Measurements from ENCODE around the gene HBS1L.

The HBS1L gene

GRCh38 chr6:134938896-134939295 is 115.7 kb downstream of the HBS1L start:
- no peak overlapping the region for H2BK120ac ChIP-seq (ENCODE audit: insufficient read depth, low read length, poor library complexity)
- DNase-seq, result no peak
- H3K27ac ChIP-seq (ENCODE audit: low read depth, low read length), result no peak overlapping the region
- no peak overlapping the region for H2BK5ac ChIP-seq (ENCODE audit: low read depth, low read length, poor library complexity)
- H3K79me1 ChIP-seq (ENCODE audit: low read length), result no peaks in the 10 kb centered on the region
- H3K4me3 ChIP-seq (ENCODE audit: low read depth, low read length), result no peak overlapping the region
- no peak overlapping the region for H4K12ac ChIP-seq (ENCODE audit: low read depth, low read length)
- H3K27me3 ChIP-seq (ENCODE audit: insufficient read depth, low read length), result no peaks in the 10 kb centered on the region
- H3K79me2 ChIP-seq (ENCODE audit: control insufficient read depth, insufficient read depth, low read length, poor library complexity), result no peaks in the 10 kb centered on the region
- H3K14ac ChIP-seq (ENCODE audit: low read length), result no peak overlapping the region
- no peak overlapping the region for H4K91ac ChIP-seq (ENCODE audit: low read depth, low read length)
- no peak overlapping the region for H3K4ac ChIP-seq (ENCODE audit: low read depth, low read length)
- peaks cover 0 to 4% of the 10 kb centered on the region in 2 experiments for H3K4me1 ChIP-seq (ENCODE audit: control insufficient read depth in 1 of 2, insufficient read depth in 2 of 2, low read length in 2 of 2)
- no peak overlapping the region for H2AFZ ChIP-seq (ENCODE audit: insufficient read depth, low read length, poor library complexity)
- no peak overlapping the region for H4K8ac ChIP-seq (ENCODE audit: low read depth, low read length)
- H3K23ac ChIP-seq (ENCODE audit: low read length), result no peak overlapping the region
- no peak overlapping the region for H3K9ac ChIP-seq (ENCODE audit: low read length)
- no CpG with 5 or more reads among the region's 5 CpGs for WGBS (ENCODE audit: extremely low coverage, insufficient coverage, insufficient read length)
- no peak overlapping the region for H3K18ac ChIP-seq (ENCODE audit: low read length)
- H3K4me2 ChIP-seq (ENCODE audit: low read length), result no peak overlapping the region
- no peak overlapping the region for H2BK12ac ChIP-seq (ENCODE audit: low read length)
- no peaks in the 10 kb centered on the region for H3K36me3 ChIP-seq (ENCODE audit: control insufficient read depth in 1 of 2, insufficient read depth in 2 of 2, low read length in 2 of 2)
- no peak overlapping the region for H2AK5ac ChIP-seq (ENCODE audit: low read length)
- no peaks in the 10 kb centered on the region for H3K9me3 ChIP-seq (ENCODE audit: insufficient read depth, low read depth, low read length)

- no peak overlapping the region for H3K4me2 ChIP-seq (ENCODE audit: low read length)
- DNase-seq, result no peak
- H3K14ac ChIP-seq (ENCODE audit: low read length), result no peak overlapping the region
- H4K12ac ChIP-seq (ENCODE audit: low read depth, low read length), result no peak overlapping the region
- peaks cover 1% of the 10 kb centered on the region for H3K9me3 ChIP-seq (ENCODE audit: insufficient read depth, low read depth, low read length)
- H4K8ac ChIP-seq (ENCODE audit: low read depth, low read length), result no peak overlapping the region
- no CpG with 5 or more reads among the region's 5 CpGs for WGBS (ENCODE audit: extremely low coverage, insufficient coverage, insufficient read length)
- no peaks in the 10 kb centered on the region for H3K79me1 ChIP-seq (ENCODE audit: low read length)
- no peak overlapping the region for H3K18ac ChIP-seq (ENCODE audit: low read length)
- H3K23ac ChIP-seq (ENCODE audit: low read length), result no peak overlapping the region
- no peaks in the 10 kb centered on the region for H3K27me3 ChIP-seq (ENCODE audit: insufficient read depth, low read length)
- H3K79me2 ChIP-seq (ENCODE audit: control insufficient read depth, insufficient read depth, low read length, poor library complexity), result no peaks in the 10 kb centered on the region
- no peak overlapping the region for H2BK120ac ChIP-seq (ENCODE audit: insufficient read depth, low read length, poor library complexity)
- H2AFZ ChIP-seq (ENCODE audit: insufficient read depth, low read length, poor library complexity), result no peak overlapping the region
- H3K36me3 ChIP-seq (ENCODE audit: control insufficient read depth in 1 of 2, insufficient read depth in 2 of 2, low read length in 2 of 2), result no peaks in the 10 kb centered on the region
- no peak overlapping the region for H2BK5ac ChIP-seq (ENCODE audit: low read depth, low read length, poor library complexity)
- H3K4me3 ChIP-seq (ENCODE audit: low read depth, low read length), result no peak overlapping the region
- H3K27ac ChIP-seq (ENCODE audit: low read depth, low read length), result no peak overlapping the region
- H4K91ac ChIP-seq (ENCODE audit: low read depth, low read length), result no peak overlapping the region
- peaks cover 0 to 4% of the 10 kb centered on the region in 2 experiments for H3K4me1 ChIP-seq (ENCODE audit: control insufficient read depth in 1 of 2, insufficient read depth in 2 of 2, low read length in 2 of 2)
- H2BK12ac ChIP-seq (ENCODE audit: low read length), result no peak overlapping the region
- H3K4ac ChIP-seq (ENCODE audit: low read depth, low read length), result no peak overlapping the region
- H2AK5ac ChIP-seq (ENCODE audit: low read length), result no peak overlapping the region
- no peak overlapping the region for H3K9ac ChIP-seq (ENCODE audit: low read length)
These were observed 117.2 kb downstream of the HBS1L start for GRCh38 chr6:134937426-134937825.

- Histone ChIP-seq H3K4me2 (ENCODE audit: low read length) (no peak overlapping the region), H2BK5ac (ENCODE audit: low read depth, low read length, poor library complexity) (no peak overlapping the region), H3K79me2 (ENCODE audit: control insufficient read depth, insufficient read depth, low read length, poor library complexity) (no peaks in the 10 kb centered on the region), H3K4me1 (ENCODE audit: control insufficient read depth in 1 of 2, insufficient read depth in 2 of 2, low read length in 2 of 2) (peaks cover 0 to 4% of the 10 kb centered on the region in 2 experiments), H4K91ac (ENCODE audit: low read depth, low read length) (no peak overlapping the region), H3K9me3 (ENCODE audit: insufficient read depth, low read depth, low read length) (peaks cover 1% of the 10 kb centered on the region), H4K12ac (ENCODE audit: low read depth, low read length) (no peak overlapping the region), H2BK12ac (ENCODE audit: low read length) (no peak overlapping the region), H2BK120ac (ENCODE audit: insufficient read depth, low read length, poor library complexity) (no peak overlapping the region), H3K14ac (ENCODE audit: low read length) (no peak overlapping the region), H3K36me3 (ENCODE audit: control insufficient read depth in 1 of 2, insufficient read depth in 2 of 2, low read length in 2 of 2) (no peaks in the 10 kb centered on the region), H2AK5ac (ENCODE audit: low read length) (no peak overlapping the region), H3K27me3 (ENCODE audit: insufficient read depth, low read length) (no peaks in the 10 kb centered on the region), H4K8ac (ENCODE audit: low read depth, low read length) (no peak overlapping the region), H3K79me1 (ENCODE audit: low read length) (no peaks in the 10 kb centered on the region), H2AFZ (ENCODE audit: insufficient read depth, low read length, poor library complexity) (no peak overlapping the region), H3K27ac (ENCODE audit: low read depth, low read length) (no peak overlapping the region), H3K4me3 (ENCODE audit: low read depth, low read length) (no peak overlapping the region), H3K9ac (ENCODE audit: low read length) (no peak overlapping the region), H3K18ac (ENCODE audit: low read length) (no peak overlapping the region), H3K23ac (ENCODE audit: low read length) (no peak overlapping the region), H3K4ac (ENCODE audit: low read depth, low read length) (no peak overlapping the region)
- peak; percentile 31 to 70 for DNase-seq
- WGBS (ENCODE audit: extremely low coverage, insufficient coverage, insufficient read length), result no CpG with 5 or more reads among the region's 5 CpGs
These were observed 117.7 kb downstream of the HBS1L start for GRCh38 chr6:134936931-134937330.

- H3K14ac ChIP-seq (ENCODE audit: low read length), result no peak overlapping the region
- no peak overlapping the region for H4K91ac ChIP-seq (ENCODE audit: low read depth, low read length)
- H3K23ac ChIP-seq (ENCODE audit: low read length), result no peak overlapping the region
- no peaks in the 10 kb centered on the region for H3K79me2 ChIP-seq (ENCODE audit: control insufficient read depth, insufficient read depth, low read length, poor library complexity)
- no peaks in the 10 kb centered on the region for H3K36me3 ChIP-seq (ENCODE audit: control insufficient read depth in 1 of 2, insufficient read depth in 2 of 2, low read length in 2 of 2)
- peaks cover 1% of the 10 kb centered on the region for H3K9me3 ChIP-seq (ENCODE audit: insufficient read depth, low read depth, low read length)
- H3K79me1 ChIP-seq (ENCODE audit: low read length), result no peaks in the 10 kb centered on the region
- no peak overlapping the region for H3K9ac ChIP-seq (ENCODE audit: low read length)
- no peak overlapping the region for H3K4me3 ChIP-seq (ENCODE audit: low read depth, low read length)
- no peaks in the 10 kb centered on the region for H3K27me3 ChIP-seq (ENCODE audit: insufficient read depth, low read length)
- no peak overlapping the region for H3K4me2 ChIP-seq (ENCODE audit: low read length)
- peak; percentile 70 to 91 for DNase-seq
- no peak overlapping the region for H2AFZ ChIP-seq (ENCODE audit: insufficient read depth, low read length, poor library complexity)
- no CpG with 5 or more reads among the region's 5 CpGs for WGBS (ENCODE audit: extremely low coverage, insufficient coverage, insufficient read length)
- H4K12ac ChIP-seq (ENCODE audit: low read depth, low read length), result no peak overlapping the region
- H3K4me1 ChIP-seq (ENCODE audit: control insufficient read depth in 1 of 2, insufficient read depth in 2 of 2, low read length in 2 of 2), result peaks cover 0 to 4% of the 10 kb centered on the region in 2 experiments
- H3K18ac ChIP-seq (ENCODE audit: low read length), result no peak overlapping the region
- no peak overlapping the region for H2BK5ac ChIP-seq (ENCODE audit: low read depth, low read length, poor library complexity)
- no peak overlapping the region for H2BK12ac ChIP-seq (ENCODE audit: low read length)
- H3K27ac ChIP-seq (ENCODE audit: low read depth, low read length), result no peak overlapping the region
- H2BK120ac ChIP-seq (ENCODE audit: insufficient read depth, low read length, poor library complexity), result no peak overlapping the region
- no peak overlapping the region for H3K4ac ChIP-seq (ENCODE audit: low read depth, low read length)
- no peak overlapping the region for H4K8ac ChIP-seq (ENCODE audit: low read depth, low read length)
- H2AK5ac ChIP-seq (ENCODE audit: low read length), result no peak overlapping the region
These were observed 118.1 kb downstream of the HBS1L start for GRCh38 chr6:134936476-134936875.

All from trophoblast cell (in vitro differentiated cells and primary cell).